GM18951 (cell line): ENCODE measurements around the gene YEATS2.
"Not testable (repeated sequence)": the region's sequence is repeated elsewhere in the genome, so short reads cannot be mapped to it uniquely, and the experiment has no call there.

Experiments used
- POLR2A ChIP-seq: IDR thresholded peaks from 4 replicates; pipeline ENCODE4 v1.6.1; 2011; ENCODE audit warnings: mild to moderate bottlenecking; ENCODE audit not compliant: insufficient read length, insufficient read depth; ENCODE audit errors: extremely low read depth
- in situ Hi-C: fragments of 300-500 bp; cut with MboI; formaldehyde crosslinking; loops from one replicate; pipeline ENCODE4 v1.12.0; 2022; ENCODE audit warnings: low sequenced_read_pairs, mixed read lengths, inconsistent platforms; ENCODE audit not compliant: unreplicated experiment

Gene YEATS2

DNA sequence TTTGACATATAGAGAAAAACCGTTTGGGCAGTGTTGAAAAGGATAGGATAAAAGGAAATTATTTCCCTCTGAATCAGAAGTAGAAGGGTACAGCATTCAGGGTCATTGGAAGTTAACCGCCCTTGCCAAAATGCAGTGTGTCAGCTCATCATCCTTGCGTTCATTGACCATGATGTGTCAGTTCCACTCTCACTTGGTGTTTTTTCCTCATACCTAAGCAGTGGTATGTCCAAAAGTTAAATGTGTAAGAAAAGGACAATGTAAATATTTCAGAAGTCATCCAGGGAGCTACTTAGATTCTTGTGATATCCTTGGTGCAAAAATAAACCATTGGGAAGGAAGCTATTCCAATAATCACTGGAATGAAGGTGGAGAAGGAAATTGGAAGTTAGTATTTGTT lies 77.0 kb downstream of the YEATS2 start:
- TF ChIP-seq POLR2A, result no peak
- in situ Hi-C loops, result no loop called here

DNA sequence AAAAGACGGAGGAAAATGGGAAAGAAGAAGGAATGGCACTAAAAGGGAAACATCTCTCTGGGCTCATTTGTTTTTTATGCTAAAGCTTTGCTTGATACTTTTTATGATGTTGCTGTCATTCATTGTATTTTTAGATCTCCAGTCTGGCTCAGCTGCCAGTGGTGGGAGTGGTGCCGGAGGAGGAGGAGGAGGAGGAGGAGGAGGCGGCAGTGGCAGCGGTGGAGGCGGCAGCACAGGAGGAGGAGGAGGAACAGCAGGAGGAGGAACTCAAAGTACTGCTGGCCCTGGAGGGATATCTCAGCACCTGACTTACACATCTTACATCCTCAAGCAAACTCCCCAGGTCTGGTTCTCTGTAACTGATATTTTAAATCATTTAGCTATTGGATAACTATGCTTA lies 78.2 kb downstream of the YEATS2 start:
- in situ Hi-C loops, result no loop called here

GRCh38 chr3:183776451-183776850 lies 78.9 kb downstream of the YEATS2 start:
- in situ Hi-C loops, result not testable (repeated sequence)

More for the DNA sequence above, 78.2 kb downstream of the YEATS2 start:
- TF ChIP-seq POLR2A, result no peak

DNA sequence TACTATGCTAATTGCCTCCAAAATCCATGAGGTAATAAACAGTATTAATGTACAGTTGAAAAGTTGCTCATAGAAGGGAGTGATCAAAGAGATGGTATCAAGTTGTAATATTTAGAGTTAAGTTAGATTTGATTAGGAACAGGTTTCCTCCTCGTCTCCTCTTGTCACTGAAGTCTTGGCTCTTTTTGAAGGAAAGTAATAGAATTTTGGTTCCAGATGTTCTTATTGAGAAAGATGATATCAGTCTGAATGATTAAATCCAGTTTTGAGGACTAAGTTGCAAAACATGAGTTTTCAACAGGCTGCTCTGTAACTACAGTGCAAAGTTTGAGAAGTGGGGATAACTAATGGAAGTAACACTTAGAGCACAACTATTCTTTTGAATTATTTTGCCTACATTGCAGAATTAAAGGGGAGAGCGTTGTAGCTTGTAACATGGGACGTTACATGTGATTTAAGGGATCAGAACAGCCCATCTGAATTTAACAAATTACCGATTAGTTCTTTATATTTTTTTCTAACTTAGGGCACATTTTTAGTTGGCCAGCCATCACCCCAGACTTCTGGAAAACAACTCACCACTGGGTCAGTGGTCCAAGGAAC lies 79.5 kb downstream of the YEATS2 start:
- no peak for TF ChIP-seq POLR2A
- in situ Hi-C loops, result no loop called here

GRCh38 chr3:183779896-183780465 lies 82.4 kb downstream of the YEATS2 start:
- TF ChIP-seq POLR2A, result no peak
- in situ Hi-C loops, result no loop called here

- no peak for TF ChIP-seq POLR2A
- in situ Hi-C loops, result no loop called here
These were observed 83.6 kb downstream of the YEATS2 start for GRCh38 chr3:183781246-183781645.

DNA sequence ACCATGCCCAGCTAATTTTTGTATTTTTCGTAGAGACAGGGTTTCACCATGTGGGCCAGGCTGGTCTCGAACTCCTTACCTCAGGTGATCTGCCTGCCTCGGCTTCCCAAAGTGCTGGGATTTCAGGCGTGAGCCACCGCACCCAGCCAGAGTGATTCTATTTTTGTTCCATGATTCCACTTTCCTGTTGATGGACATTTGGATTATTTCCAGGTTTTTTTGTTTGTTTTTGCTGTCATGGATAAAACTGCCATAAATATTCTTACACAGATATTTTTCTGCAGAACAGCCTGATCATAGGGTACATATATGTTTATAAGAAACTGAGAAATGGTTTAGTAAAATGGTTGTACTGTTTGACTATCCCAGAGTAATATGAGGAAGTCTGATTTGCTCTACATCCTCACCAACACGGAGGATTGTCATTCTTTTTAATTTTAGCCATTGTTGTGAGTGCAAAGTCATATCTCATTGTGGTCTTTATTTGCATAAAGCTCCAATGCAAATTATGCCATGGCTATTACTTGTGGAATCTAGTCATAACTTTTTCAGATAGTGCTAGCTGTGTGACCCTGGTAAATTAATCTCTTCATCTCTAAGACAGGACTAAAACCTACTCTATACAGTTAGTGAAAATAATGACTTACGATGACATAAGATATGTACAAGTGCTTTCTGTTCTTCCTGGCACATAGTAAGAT lies 85.1 kb downstream of the YEATS2 start:
- no peak for TF ChIP-seq POLR2A
- in situ Hi-C loops, result no loop called here

DNA sequence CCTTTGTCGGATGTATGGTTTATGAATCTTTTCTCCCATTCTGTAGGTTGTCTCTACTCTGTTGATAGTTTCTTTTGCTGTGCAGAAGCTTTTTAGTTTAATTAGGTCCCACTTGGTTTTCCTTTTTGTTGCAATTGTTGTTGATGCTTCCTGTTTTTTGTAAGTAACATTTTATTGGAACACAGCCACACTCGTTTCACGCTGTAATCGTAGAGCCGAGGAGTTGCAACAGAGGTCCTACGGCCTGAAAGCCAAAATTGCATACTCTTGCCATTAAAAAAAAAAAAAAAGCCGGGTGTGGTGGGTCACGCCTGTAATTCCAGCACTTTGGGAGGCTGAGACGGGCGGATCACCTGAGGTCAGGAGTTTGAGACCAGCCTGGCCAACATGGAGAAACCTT lies 86.9 kb downstream of the YEATS2 start:
- in situ Hi-C loops, result not testable (repeated sequence)

GRCh38 chr3:183789826-183790225 lies 92.2 kb downstream of the YEATS2 start:
- in situ Hi-C loops, result no loop called here
- no peak for TF ChIP-seq POLR2A

DNA sequence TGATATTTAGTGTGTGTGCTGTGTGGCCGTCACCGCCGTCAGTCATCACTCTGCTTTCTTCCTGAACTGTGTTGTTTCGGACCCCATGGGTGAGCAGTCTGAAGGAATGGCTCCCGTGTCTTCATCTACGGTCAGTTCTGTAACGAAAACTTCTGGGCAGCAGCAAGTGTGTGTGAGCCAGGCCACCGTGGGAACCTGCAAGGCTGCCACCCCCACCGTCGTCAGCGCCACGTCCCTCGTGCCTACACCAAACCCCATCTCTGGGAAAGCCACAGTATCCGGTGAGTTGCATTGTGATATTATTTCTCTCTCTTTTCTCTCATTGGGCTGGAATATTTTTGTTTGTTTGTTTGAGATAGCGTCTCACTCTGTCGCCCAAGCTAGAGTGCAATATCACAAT lies 93.1 kb downstream of the YEATS2 start:
- in situ Hi-C loops, result no loop called here
- TF ChIP-seq POLR2A, result no peak

DNA sequence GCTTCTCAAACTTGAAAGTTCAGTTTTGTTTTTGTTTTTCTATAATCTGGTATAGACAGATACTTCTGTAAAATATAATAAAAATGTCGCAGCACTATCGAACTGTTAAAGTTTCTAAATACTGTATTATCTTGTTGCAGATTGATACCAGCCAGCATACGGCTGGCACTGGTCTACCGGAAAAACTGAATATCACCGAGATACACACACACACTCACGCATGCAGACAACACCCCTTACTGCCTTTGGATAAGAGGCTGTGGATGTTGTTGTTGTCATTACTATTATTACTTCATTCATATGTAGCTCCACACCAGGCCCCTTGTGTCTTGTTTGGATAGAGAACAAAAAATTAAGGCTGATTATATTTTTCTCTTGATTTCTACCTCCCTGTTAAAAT lies 95.4 kb downstream of the YEATS2 start:
- in situ Hi-C loops, result no loop called here
- no peak for TF ChIP-seq POLR2A

- in situ Hi-C loops, result no loop called here
- no peak for TF ChIP-seq POLR2A
These were observed 96.9 kb downstream of the YEATS2 start for GRCh38 chr3:183794452-183794851.

DNA sequence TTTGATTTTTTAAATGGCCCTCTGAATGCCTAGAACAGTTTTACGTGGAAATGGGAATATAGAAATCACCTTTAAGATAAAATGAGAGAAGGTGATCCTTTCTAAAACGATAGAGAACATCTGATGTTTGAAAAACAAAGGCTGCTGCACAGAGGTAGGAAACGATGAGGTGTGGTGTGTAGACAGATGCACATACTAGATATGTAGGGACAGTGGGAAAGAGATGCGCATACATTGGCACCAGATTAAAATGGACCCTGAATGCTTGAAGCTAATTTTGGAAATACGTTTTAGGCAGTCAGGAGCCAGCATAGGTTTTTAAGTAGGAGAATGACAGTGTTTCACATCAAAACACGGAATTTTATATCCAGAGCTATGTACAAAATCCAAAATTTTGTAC lies 98.8 kb downstream of the YEATS2 start:
- in situ Hi-C loops, result no loop called here
- no peak for TF ChIP-seq POLR2A

DNA sequence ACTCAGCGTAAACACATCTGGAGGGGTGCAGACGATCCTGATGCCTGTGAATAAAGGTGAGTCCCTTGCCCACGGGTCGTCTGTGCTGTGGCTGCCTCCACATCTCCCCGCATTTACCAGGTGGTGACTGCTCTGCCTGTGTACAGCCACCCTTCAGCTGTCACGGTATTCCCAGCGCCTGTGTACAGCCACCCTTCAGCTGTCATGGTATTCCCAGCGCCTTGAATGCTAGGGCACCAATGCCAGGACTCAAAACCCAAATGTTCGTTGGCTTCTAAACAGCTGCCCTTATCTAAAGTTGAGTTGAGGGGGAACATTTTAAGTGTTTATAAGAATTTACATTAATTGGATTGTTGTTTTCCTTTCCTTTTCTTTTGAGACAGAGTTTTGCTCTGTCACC lies 100.4 kb downstream of the YEATS2 start:
- no peak for TF ChIP-seq POLR2A
- in situ Hi-C loops, result no loop called here

GRCh38 chr3:183799461-183799860 lies 101.9 kb downstream of the YEATS2 start:
- in situ Hi-C loops, result no loop called here
- TF ChIP-seq POLR2A, result no peak
